ENCODE measurements around the gene CCDC68.
"Not testable (repeated sequence)": the region's sequence is repeated elsewhere in the genome, so short reads cannot be mapped to it uniquely, and the experiment has no call there.

CCDC68 gene

GRCh38 chr18:54878659-54879358 lies 80.5 kb downstream of the CCDC68 start:
- no peak for DNase-seq (ENCODE audit: low read depth in 2 of 2, low spot score in 1 of 2)

- no peak for DNase-seq (ENCODE audit: low read depth in 2 of 2, low spot score in 1 of 2)
These were observed 81.1 kb downstream of the CCDC68 start for GRCh38 chr18:54878159-54878622.

DNA sequence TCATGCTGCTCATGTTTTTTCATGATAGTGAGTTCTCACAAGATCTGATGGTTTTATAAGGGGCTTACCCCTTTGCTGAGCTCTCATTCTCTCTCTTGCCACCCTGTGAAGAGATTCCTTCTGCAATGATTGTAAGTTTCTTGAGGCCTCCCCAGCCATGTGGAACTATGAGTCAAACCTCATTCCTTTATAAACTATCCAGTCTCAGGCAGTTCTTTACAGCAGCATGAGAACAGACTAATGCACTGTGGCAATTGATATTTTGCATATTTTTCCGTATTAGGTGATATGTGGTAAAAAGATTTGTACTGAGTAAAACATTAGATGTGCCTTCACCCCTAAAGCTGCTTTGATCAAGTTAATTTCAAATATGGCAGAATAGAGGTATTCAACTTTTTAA lies 82.2 kb downstream of the CCDC68 start:
- no peak for DNase-seq (ENCODE audit: low read depth in 2 of 2, low spot score in 1 of 2)

- no peak for DNase-seq (ENCODE audit: low read depth in 2 of 2, low spot score in 1 of 2)
These were observed 84.2 kb downstream of the CCDC68 start for GRCh38 chr18:54875063-54875462.

- no peak for DNase-seq (ENCODE audit: low read depth in 2 of 2, low spot score in 1 of 2)
These were observed 85.4 kb downstream of the CCDC68 start for GRCh38 chr18:54873884-54874255.

- no peak for DNase-seq (ENCODE audit: low read depth in 2 of 2, low spot score in 1 of 2)
These were observed 86.6 kb downstream of the CCDC68 start for GRCh38 chr18:54872681-54873080.

- no peak for DNase-seq (ENCODE audit: low read depth in 2 of 2, low spot score in 1 of 2)
These were observed 88.0 kb downstream of the CCDC68 start for GRCh38 chr18:54871231-54871630.

- DNase-seq (ENCODE audit: low read depth in 2 of 2, low spot score in 1 of 2): no peak
These were observed 92.1 kb downstream of the CCDC68 start for GRCh38 chr18:54867131-54867530.

- no peak for DNase-seq (ENCODE audit: low read depth in 2 of 2, low spot score in 1 of 2)
These were observed 98.3 kb downstream of the CCDC68 start for GRCh38 chr18:54860941-54861340.

DNA sequence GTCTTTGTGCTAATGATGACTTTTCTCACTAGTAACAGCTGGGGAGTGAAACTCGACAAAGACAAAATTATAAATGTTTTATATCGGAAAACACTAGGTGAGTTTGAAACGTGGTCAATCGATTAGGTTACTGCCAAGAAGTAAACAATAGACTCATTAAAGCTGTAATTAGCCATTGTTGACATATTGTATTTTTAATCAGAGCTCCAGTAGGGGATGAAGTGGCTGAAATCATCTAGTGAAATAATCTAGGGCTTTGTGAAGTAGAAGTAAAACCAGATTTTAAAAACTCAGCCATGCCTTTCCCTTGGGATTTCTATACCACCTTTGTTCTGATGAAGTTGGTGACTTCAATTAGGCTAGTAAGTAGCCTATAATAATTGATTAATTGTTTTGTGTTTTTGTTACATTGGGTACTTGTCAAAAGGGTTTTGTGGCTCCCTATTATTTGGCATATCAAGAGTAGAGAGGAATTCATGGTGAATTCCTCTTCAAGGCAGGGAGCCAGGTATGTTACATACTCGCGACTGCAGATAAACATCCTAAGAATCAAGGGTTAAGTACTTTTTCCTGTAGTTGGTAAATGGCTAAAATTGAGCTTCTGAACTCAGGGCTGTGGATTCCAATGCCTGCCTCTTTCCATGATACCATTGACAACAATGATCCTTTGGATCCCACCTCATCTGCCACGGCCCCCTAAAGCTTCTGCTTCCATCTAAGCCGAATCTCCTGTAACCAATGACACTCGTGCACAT lies 99.4 kb downstream of the CCDC68 start:
- no peak for DNase-seq (ENCODE audit: low read depth in 2 of 2, low spot score in 1 of 2)

GRCh38 chr18:54857499-54857898 lies 101.8 kb downstream of the CCDC68 start:
- DNase-seq (ENCODE audit: low read depth in 2 of 2, low spot score in 1 of 2): no peak

GRCh38 chr18:54856105-54856646 lies 103.1 kb downstream of the CCDC68 start:
- no peak for DNase-seq (ENCODE audit: low read depth in 2 of 2, low spot score in 1 of 2)

DNA sequence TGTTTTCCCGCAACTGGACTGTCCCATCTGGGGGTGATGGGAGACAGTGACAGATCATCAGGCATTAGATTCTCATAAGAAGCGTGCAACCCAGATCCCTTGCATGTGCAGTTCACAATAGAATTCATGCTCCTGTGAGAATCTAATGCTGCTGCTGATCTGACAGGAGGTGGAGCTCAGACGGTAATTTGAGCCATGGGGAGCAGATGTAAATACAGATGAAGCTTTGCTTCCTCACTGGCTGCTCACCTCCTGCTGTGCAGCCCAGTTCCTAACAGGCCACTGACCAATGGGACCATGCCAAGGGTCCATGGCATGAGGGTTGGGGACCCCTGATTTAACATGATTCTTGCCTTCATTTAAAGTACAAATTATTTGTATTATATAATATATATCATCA lies 104.2 kb downstream of the CCDC68 start:
- DNase-seq (ENCODE audit: low read depth in 2 of 2, low spot score in 1 of 2): not testable (repeated sequence)

GRCh38 chr18:54852780-54853675 lies 106.2 kb downstream of the CCDC68 start:
- DNase-seq (ENCODE audit: low read depth in 2 of 2, low spot score in 1 of 2): no peak

Data from stimulated activated CD8-positive, alpha-beta memory T cell treated with anti-CD3 and anti-CD28 coated beads, Interleukin-4, amount 100 ng/mL, for 4 hours (primary cell).